SU-DHL-6 (cell line): ENCODE results near the gene ZFR2.

ENCODE experiments used
- H2AFZ ChIP-seq: fragments of 200-600 bp; sonication (generic); 2 replicates; pipeline ENCODE4 v1.6.1; 2014; ENCODE audit warnings: low read depth, mild to moderate bottlenecking, moderate library complexity, mixed read lengths, antibody characterized with exemption, low read length; ENCODE audit not compliant: severe bottlenecking
- H3F3A ChIP-seq: fragments of 200-600 bp; shearing (Covaris generic); 2 replicates; pipeline ENCODE4 v1.6.0; 2016; ENCODE audit warnings: antibody characterized with exemption, mild to moderate bottlenecking; ENCODE audit not compliant: insufficient read depth
- H3K27ac ChIP-seq: fragments of 200-600 bp; sonication (generic); 2 replicates; pipeline ENCODE4 v1.5.1; 2016; ENCODE audit warnings: low read depth, mild to moderate bottlenecking, low read length, moderate library complexity, mixed read lengths
- H3K27me3 ChIP-seq: fragments of 200-600 bp; sonication (generic), shearing (Covaris generic); 2 replicates; pipeline ENCODE4 v1.6.0; 2014; ENCODE audit warnings: mild to moderate bottlenecking, low read length
- H3K36me3 ChIP-seq: fragments of 200-600 bp; sonication (generic); 2 replicates; pipeline ENCODE4 v1.6.1; 2014; ENCODE audit warnings: mild to moderate bottlenecking, low read length, mixed read lengths
- H3K4me2 ChIP-seq: fragments of 300-600, 200-600 bp; shearing (Covaris generic), sonication (generic); 2 replicates; pipeline ENCODE4 v1.6.0; 2014; ENCODE audit warnings: low read length, low read depth, mild to moderate bottlenecking; ENCODE audit not compliant: poor library complexity, severe bottlenecking
- H3K4me3 ChIP-seq: fragments of 200-600 bp; sonication (generic); 2 replicates; pipeline ENCODE4 v1.5.1; 2014; ENCODE audit warnings: antibody characterized with exemption, low read length, mild to moderate bottlenecking, mixed read lengths; ENCODE audit not compliant: insufficient read depth, poor library complexity, severe bottlenecking
- H3K79me2 ChIP-seq: fragments of 200-600 bp; sonication (generic); 2 replicates; pipeline ENCODE4 v1.6.1; 2014; ENCODE audit warnings: mild to moderate bottlenecking, low read length, moderate library complexity; ENCODE audit not compliant: insufficient read depth
- H3K9ac ChIP-seq: fragments of 200-600 bp; sonication (generic); 2 replicates; pipeline ENCODE4 v1.7.0; 2014; ENCODE audit warnings: mild to moderate bottlenecking, low read length
- H3K9me2 ChIP-seq: fragments of 200-600 bp; sonication (generic); replicated peaks from 2 replicates; pipeline ENCODE4 v1.6.1; 2014; ENCODE audit warnings: low read length; ENCODE audit not compliant: insufficient read depth
- H3K9me3 ChIP-seq: fragments of 200-600 bp; sonication (generic); 2 replicates; pipeline ENCODE4 v1.6.1; 2014; ENCODE audit warnings: low read length, mixed read lengths; ENCODE audit not compliant: insufficient read depth
- H4K20me1 ChIP-seq: fragments of 200-600 bp; sonication (generic); 2 replicates; pipeline ENCODE4 v1.6.1; 2014; ENCODE audit warnings: low read depth, mild to moderate bottlenecking, antibody characterized with exemption, low read length, moderate library complexity, mixed read lengths
- EZH2phosphoT487 ChIP-seq: fragments of 200-600 bp; sonication (generic), shearing (Covaris generic); conservative IDR thresholded peaks from 2 replicates; pipeline ENCODE4 v1.6.1; 2018; ENCODE audit warnings: mild to moderate bottlenecking, antibody characterized with exemption, low read length, moderate library complexity, mixed read lengths
- TF ChIP-seq, protein P1 (sequence below): fragments of 200-600 bp; sonication (generic); IDR thresholded peaks from one replicate; pipeline ENCODE4 v1.5.1; 2017; ENCODE audit warnings: antibody characterized with exemption, mild to moderate bottlenecking, low read length, moderate library complexity; ENCODE audit not compliant: insufficient read depth, poor library complexity, severe bottlenecking

Gene ZFR2

DNA sequence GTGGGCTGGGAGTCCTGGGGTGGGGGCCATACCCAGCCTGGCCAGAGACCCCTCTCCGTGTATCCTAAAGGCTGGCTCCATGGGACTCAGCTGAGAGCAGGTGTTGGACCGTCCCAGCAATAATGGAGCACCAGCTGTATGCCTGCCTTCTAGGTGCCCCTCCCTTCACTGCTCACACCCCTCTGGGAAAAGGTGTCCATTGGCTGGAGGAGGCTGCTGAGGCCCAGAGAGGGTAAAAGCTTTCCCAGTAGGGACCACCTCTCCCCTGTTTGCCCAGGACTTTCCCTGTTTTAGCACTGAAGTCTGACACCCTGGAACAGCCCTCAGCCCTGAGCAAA, 93.5 kb downstream of the ZFR2 start:
- Histone ChIP-seq H3K27me3 (no peaks in the 10 kb centered on the region), H3K4me3 (no peak overlapping the region), H3K9ac (no peak overlapping the region), H3K27ac (no peak overlapping the region), H3K9me3 (no peaks in the 10 kb centered on the region), H3F3A (no peaks in the 10 kb centered on the region), H3K9me2 (no peaks in the 10 kb centered on the region), H2AFZ (no peak overlapping the region), H3K36me3 (no peaks in the 10 kb centered on the region), H3K4me2 (no peak overlapping the region), H4K20me1 (no peaks in the 10 kb centered on the region), H3K79me2 (no peaks in the 10 kb centered on the region)
- TF ChIP-seq, protein P1, sequence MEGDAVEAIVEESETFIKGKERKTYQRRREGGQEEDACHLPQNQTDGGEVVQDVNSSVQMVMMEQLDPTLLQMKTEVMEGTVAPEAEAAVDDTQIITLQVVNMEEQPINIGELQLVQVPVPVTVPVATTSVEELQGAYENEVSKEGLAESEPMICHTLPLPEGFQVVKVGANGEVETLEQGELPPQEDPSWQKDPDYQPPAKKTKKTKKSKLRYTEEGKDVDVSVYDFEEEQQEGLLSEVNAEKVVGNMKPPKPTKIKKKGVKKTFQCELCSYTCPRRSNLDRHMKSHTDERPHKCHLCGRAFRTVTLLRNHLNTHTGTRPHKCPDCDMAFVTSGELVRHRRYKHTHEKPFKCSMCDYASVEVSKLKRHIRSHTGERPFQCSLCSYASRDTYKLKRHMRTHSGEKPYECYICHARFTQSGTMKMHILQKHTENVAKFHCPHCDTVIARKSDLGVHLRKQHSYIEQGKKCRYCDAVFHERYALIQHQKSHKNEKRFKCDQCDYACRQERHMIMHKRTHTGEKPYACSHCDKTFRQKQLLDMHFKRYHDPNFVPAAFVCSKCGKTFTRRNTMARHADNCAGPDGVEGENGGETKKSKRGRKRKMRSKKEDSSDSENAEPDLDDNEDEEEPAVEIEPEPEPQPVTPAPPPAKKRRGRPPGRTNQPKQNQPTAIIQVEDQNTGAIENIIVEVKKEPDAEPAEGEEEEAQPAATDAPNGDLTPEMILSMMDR, result no peak
- TF ChIP-seq EZH2phosphoT487, result no peak

DNA sequence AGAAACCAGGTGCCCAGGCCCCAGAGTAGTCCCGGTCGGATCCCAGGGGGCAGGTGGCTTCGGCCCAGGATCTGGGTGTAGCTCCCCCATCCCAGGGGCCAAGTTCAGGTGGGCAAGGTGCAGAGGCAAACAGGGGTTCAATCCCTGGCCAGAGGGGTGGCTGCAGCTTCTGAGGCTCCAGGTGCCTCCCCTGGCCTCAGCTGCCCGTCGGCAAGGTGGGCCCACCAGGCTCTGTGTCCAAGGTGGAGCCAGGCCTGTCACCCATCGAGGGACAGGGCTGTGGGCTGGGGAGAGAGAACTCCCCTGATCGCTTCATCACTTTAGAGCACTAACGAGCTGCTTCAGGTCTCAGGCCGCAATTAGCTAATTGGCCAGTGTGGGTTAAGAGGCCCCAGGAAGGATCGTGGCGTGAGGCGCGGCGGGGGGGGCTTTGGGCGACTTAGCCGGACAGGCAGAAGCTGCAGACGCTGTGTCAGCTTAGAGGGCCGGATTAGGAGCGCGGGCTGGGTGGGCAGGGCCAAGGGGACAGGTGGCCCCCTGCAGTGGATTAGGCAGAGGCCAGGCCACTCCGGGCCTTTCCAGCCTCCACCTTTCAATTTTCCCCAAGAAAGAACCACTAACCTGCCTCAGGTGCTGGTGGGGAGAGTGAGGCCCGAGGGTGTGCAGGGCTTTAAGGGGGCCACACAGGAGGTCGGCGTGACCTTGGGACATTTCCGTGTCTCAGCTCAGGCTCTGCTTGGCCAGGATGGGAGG, 94.0 kb downstream of the ZFR2 start:
- H3K36me3 ChIP-seq, result no peaks in the 10 kb centered on the region
- no peak for TF ChIP-seq EZH2phosphoT487
- TF ChIP-seq, protein P1, result no peak
- no peaks in the 10 kb centered on the region for H4K20me1 ChIP-seq
- no peaks in the 10 kb centered on the region for H3K9me2 ChIP-seq
- no peak overlapping the region for H2AFZ ChIP-seq
- H3K27me3 ChIP-seq, result no peaks in the 10 kb centered on the region
- no peak overlapping the region for H3K4me2 ChIP-seq
- H3K9me3 ChIP-seq, result no peaks in the 10 kb centered on the region
- no peaks in the 10 kb centered on the region for H3F3A ChIP-seq
- no peak overlapping the region for H3K9ac ChIP-seq
- no peak overlapping the region for H3K27ac ChIP-seq
- H3K79me2 ChIP-seq, result no peaks in the 10 kb centered on the region
- H3K4me3 ChIP-seq, result no peak overlapping the region

DNA sequence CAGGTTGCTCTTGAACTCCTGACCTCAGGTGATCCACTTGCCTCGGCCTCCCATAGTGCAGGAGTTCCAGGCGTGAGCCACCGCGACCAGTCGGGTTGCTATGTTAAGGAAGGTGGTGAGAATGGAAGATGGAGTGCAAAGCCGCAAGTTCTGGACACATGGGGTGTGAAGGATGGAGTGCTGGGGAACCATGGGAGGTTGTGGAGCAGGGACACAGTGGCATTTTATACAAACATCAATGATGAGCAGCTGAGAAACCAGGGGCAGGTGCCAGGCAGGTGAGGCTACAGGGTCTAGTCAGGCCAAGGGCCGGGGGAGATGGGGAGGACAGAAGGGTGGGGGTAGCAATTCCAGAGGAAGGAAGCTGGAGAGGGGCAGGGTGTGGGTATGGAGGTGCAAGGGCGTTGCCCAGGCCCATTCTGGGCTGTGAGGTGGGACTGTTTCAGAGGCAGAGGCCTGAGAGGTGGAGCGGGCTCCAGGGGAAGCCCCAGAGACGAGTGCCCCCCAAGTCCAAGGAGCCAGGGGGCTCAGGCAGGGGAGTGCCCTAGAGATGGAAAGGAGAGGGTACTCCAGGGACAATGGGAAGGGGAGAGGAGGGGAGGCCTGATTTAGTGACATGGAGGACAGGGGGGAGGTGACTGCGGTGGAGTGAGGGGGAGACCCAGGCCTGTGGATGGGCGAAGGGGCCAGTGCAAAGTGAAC, 94.9 kb downstream of the ZFR2 start:
- Histone ChIP-seq H3K9ac (no peak overlapping the region), H3K27me3 (no peaks in the 10 kb centered on the region), H2AFZ (no peak overlapping the region), H3F3A (no peaks in the 10 kb centered on the region), H3K27ac (no peak overlapping the region), H3K9me2 (no peaks in the 10 kb centered on the region), H3K4me2 (no peak overlapping the region), H3K9me3 (no peaks in the 10 kb centered on the region), H4K20me1 (no peaks in the 10 kb centered on the region), H3K36me3 (no peaks in the 10 kb centered on the region), H3K79me2 (no peaks in the 10 kb centered on the region), H3K4me3 (no peak overlapping the region)
- no peak for TF ChIP-seq EZH2phosphoT487
- TF ChIP-seq, protein P1, result no peak
